ENCODE measurements around the gene B3GNT5. TPM values are rescaled to one million over a fixed set of nuclear protein-coding genes. Genes with fewer than 3 reads are reported as not detected.

The B3GNT5 gene
- total RNA-seq, result 10 to 100 TPM in 2 of 4 donors, 1 to 10 TPM in 2; 4.6 to 16.8 (median 11.5) TPM

GRCh38 chr3:183252973-183253527, at the start of gene B3GNT5:
TSS of gene B3GNT5 (plus strand) at chr3:183253253. CDS start at chr3:183269799, 16,546 bp downstream.
- TF ChIP-seq, protein P1, sequence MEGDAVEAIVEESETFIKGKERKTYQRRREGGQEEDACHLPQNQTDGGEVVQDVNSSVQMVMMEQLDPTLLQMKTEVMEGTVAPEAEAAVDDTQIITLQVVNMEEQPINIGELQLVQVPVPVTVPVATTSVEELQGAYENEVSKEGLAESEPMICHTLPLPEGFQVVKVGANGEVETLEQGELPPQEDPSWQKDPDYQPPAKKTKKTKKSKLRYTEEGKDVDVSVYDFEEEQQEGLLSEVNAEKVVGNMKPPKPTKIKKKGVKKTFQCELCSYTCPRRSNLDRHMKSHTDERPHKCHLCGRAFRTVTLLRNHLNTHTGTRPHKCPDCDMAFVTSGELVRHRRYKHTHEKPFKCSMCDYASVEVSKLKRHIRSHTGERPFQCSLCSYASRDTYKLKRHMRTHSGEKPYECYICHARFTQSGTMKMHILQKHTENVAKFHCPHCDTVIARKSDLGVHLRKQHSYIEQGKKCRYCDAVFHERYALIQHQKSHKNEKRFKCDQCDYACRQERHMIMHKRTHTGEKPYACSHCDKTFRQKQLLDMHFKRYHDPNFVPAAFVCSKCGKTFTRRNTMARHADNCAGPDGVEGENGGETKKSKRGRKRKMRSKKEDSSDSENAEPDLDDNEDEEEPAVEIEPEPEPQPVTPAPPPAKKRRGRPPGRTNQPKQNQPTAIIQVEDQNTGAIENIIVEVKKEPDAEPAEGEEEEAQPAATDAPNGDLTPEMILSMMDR (IDR thresholded peaks at IDR 0.05; ENCODE audit: low read depth), result no peak

GRCh38 chr3:183203670-183204069, 49.4 kb upstream of the B3GNT5 start:
- TF ChIP-seq, protein P1 (IDR thresholded peaks at IDR 0.05; ENCODE audit: low read depth), result no peak

- TF ChIP-seq, protein P1 (IDR thresholded peaks at IDR 0.05; ENCODE audit: low read depth), result no peak
Measured at GRCh38 chr3:183208260-183208659, 44.8 kb upstream of the B3GNT5 start.

DNA sequence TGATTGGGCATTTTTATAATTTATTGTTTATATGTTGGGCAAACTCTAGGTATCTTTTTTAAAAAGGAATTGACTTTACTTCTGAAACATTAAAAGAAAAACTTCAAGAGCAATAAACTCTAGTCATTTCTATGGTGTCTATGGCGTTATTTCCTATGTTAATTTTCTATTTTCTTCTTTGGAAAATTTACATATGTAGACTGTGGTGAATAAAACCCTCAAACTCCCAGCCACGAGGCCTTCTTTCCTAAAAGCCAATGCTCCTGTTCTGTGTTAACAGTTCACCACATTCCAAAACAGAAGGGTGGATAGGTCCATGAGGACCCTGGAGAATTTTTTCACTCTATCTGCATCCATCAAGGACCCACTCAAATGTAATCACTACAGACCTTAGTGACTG, 44.3 kb upstream of the B3GNT5 start:
- TF ChIP-seq, protein P1 (IDR thresholded peaks at IDR 0.05; ENCODE audit: low read depth), result no peak

DNA sequence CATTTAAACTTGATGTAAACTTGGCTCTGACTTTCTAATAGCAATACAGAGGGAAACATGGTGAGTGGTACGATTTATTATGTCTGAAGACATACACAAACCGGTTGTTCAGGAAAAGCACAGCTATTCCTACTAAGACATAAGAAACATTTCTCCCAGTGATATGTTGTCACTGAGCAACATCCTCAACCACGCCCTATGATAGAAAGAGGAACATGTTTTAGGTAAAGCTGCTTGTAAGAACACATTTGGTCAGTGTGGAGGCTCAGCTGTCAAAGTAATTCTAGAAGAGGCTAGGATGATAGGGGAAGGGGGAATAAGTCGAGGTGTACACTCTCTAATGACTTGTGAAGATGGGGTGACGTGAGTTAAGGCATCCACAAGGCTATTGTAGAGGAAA, 42.7 kb upstream of the B3GNT5 start:
- TF ChIP-seq, protein P1 (IDR thresholded peaks at IDR 0.05; ENCODE audit: low read depth), result no peak

DNA sequence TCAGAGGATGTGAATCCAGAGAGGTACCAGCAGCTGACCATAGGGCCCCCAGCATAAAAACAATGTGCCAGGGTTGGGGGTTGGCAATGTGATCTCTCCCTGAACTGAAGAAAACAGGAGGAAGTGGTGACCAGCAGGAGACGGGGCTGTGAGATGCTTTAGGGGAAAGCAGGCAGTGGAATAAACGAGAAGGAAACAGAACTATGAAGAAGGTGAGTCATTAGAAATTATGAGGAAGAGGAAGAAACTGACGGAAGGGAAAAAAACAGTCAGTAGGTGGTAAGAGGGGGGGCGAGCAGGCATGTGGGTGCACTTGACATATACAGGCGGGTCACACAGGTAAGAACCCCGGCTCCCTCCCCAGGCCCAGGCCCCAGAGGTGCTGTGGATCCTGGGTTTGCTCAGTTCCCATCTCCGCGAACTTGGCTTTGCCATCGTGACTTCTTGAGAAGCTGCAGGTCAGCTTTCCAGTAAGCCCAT, 42.2 kb upstream of the B3GNT5 start:
- TF ChIP-seq, protein P1 (IDR thresholded peaks at IDR 0.05; ENCODE audit: low read depth), result no peak

- TF ChIP-seq, protein P1 (IDR thresholded peaks at IDR 0.05; ENCODE audit: low read depth), result no peak
Measured at GRCh38 chr3:183211352-183211751, 41.7 kb upstream of the B3GNT5 start.
